ENCODE data around the gene POGK. TPM values are rescaled to one million over a fixed set of nuclear protein-coding genes. Genes with fewer than 3 reads are reported as not detected.

Gene POGK
- 44.7 and 45.7 TPM in 2 replicates for total RNA-seq (2014; rRNA removed; shearing (Covaris generic); ENCODE audit: low replicate concordance)

DNA sequence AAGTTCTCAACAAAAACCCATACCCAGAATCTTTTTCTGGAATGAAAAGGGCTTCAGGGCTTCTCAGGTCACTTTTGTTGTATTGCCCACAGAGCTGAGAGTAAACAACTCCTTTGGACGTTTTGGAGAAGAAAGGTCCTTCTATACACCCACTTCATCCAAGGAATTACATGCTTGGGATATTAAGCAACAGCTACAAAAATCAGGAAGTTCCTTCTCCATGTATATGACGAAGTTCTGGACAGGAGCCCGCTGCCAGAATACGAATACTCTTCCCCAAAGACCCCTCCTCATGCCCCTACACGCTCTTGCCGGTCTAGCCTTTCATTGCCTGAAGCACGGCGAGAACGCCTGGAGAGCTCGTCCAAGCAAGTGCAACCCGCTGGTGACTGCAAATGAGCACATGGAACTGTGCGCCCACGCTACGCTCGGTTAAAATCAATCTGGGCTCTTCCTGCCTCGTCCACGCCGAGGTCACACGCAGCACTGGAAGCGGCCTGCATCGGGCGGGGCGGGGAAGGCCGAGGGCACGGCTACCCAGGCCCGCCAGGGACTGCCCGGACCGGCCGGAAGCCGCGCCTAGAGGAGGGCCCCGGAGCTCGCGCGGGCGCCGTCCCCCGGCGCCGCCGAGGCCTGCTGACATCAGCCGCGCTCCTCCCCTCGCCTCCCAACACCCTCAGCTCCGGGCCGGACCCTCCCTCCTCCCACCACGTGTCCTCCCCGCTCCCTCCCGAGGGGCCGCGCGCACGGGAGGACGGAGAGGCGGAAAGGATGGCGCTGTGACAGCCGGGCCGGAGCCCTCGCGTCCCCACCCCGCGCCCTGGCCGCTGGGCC, at the start of gene POGK:
TSS of gene POGK (plus strand) at position 710 of the 834 bp plus-strand sequence. CDS start 1,482 bp downstream, outside the sequence.
- no peaks in the 10 kb centered on the region for H3K27me3 ChIP-seq (ENCODE audit: low read length)
- H3K9me2 ChIP-seq (replicated peaks; ENCODE audit: insufficient read depth, low read length) = no peaks in the 10 kb centered on the region
- no peaks in the 10 kb centered on the region for H3K9me3 ChIP-seq (ENCODE audit: low read length)
- H3K4me2 ChIP-seq (ENCODE audit: low read depth, low read length, poor library complexity, severe bottlenecking) = peak within 1 kb of the TSS; percentile 96
- H2AFZ ChIP-seq (ENCODE audit: low read length) = peak within 1 kb of the TSS; percentile 81
- DNase-seq = peak; percentile 96
- H3K4me3 ChIP-seq (ENCODE audit: low read length) = peak within 1 kb of the TSS; percentile 86
- no peaks in the 10 kb centered on the region for H4K20me1 ChIP-seq (ENCODE audit: insufficient read depth, low read depth, low read length)
- H3K36me3 ChIP-seq (ENCODE audit: insufficient read depth, low read length) = peaks cover 30% of the 10 kb centered on the region
- peaks cover 48% of the 10 kb centered on the region for H3K79me2 ChIP-seq (ENCODE audit: low read length)
- peak within 1 kb of the TSS; percentile 94 for H3K9ac ChIP-seq (ENCODE audit: low read length)
- H3K4me1 ChIP-seq (ENCODE audit: low read length) = peaks cover 27% of the 10 kb centered on the region
- H3K27ac ChIP-seq (ENCODE audit: low read length) = peak within 1 kb of the TSS; percentile 50

- Histone ChIP-seq H3K79me2 (ENCODE audit: low read length) (no peaks in the 10 kb centered on the region), H3K27me3 (ENCODE audit: low read length) (no peaks in the 10 kb centered on the region), H2AFZ (ENCODE audit: low read length) (no peak overlapping the region), H3K9me3 (ENCODE audit: low read length) (no peaks in the 10 kb centered on the region), H3K4me1 (ENCODE audit: low read length) (no peaks in the 10 kb centered on the region), H3K9me2 (replicated peaks; ENCODE audit: insufficient read depth, low read length) (no peaks in the 10 kb centered on the region), H3K27ac (ENCODE audit: low read length) (no peak overlapping the region), H4K20me1 (ENCODE audit: insufficient read depth, low read depth, low read length) (no peaks in the 10 kb centered on the region), H3K4me2 (ENCODE audit: low read depth, low read length, poor library complexity, severe bottlenecking) (no peak overlapping the region), H3K9ac (ENCODE audit: low read length) (no peak overlapping the region), H3K4me3 (ENCODE audit: low read length) (no peak overlapping the region), H3K36me3 (ENCODE audit: insufficient read depth, low read length) (no peaks in the 10 kb centered on the region)
- DNase-seq = no peak
These were observed 42.5 kb upstream of the POGK start for GRCh38 chr1:166796620-166797236.

DNA sequence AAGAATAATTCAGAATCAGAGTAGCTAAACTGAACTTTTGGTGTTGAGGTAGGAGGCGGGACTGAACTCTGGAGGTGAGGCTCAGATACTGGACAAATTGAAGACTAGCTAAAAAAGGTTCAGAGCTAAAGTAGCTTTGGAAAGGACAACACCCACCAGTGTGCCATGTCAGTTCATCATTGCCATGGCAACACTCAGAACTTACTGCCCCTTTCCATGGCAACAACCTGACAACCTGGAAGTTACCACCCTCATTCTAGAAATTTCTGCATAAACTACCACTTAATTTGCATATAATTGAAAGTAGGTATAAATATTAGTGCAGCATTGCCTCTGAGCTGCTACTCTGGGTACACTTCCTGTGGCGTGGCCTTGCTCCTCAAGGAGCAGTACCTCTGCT, 30.3 kb upstream of the POGK start:
- H3K27ac ChIP-seq (ENCODE audit: low read length) = no peak overlapping the region
- H3K4me3 ChIP-seq (ENCODE audit: low read length) = no peak overlapping the region
- H3K4me2 ChIP-seq (ENCODE audit: low read depth, low read length, poor library complexity, severe bottlenecking) = no peak overlapping the region
- no peaks in the 10 kb centered on the region for H3K79me2 ChIP-seq (ENCODE audit: low read length)
- H3K4me1 ChIP-seq (ENCODE audit: low read length) = peaks cover 10% of the 10 kb centered on the region
- no peaks in the 10 kb centered on the region for H3K36me3 ChIP-seq (ENCODE audit: insufficient read depth, low read length)
- H3K9me3 ChIP-seq (ENCODE audit: low read length) = no peaks in the 10 kb centered on the region
- H3K9me2 ChIP-seq (replicated peaks; ENCODE audit: insufficient read depth, low read length) = no peaks in the 10 kb centered on the region
- no peak overlapping the region for H2AFZ ChIP-seq (ENCODE audit: low read length)
- no peaks in the 10 kb centered on the region for H4K20me1 ChIP-seq (ENCODE audit: insufficient read depth, low read depth, low read length)
- no peak for DNase-seq
- no peak overlapping the region for H3K9ac ChIP-seq (ENCODE audit: low read length)
- H3K27me3 ChIP-seq (ENCODE audit: low read length) = no peaks in the 10 kb centered on the region

DNA sequence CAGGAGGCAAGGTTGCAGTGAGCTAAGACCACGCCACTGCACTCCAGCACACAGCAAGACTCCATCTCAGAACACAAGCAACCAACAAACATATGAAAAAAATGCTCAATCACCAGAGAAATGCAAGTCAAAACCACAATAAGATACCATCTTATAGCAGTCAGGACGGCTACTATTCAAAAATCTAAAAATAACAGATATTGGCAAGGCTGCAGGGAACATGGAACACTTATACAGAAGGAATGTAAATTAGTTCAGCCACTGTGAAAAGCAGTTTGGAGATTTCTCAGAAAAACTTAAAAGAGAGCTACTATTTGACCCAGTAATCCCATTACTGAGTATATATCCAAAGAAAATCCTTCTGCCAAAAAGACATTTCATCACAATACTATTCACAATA, 27.6 kb upstream of the POGK start:
- H3K4me1 ChIP-seq (ENCODE audit: low read length) = peaks cover 6% of the 10 kb centered on the region
- H3K9me3 ChIP-seq (ENCODE audit: low read length) = no peaks in the 10 kb centered on the region
- H3K79me2 ChIP-seq (ENCODE audit: low read length) = no peaks in the 10 kb centered on the region
- H2AFZ ChIP-seq (ENCODE audit: low read length) = no peak overlapping the region
- no peak overlapping the region for H3K9ac ChIP-seq (ENCODE audit: low read length)
- H3K27ac ChIP-seq (ENCODE audit: low read length) = no peak overlapping the region
- H3K9me2 ChIP-seq (replicated peaks; ENCODE audit: insufficient read depth, low read length) = no peaks in the 10 kb centered on the region
- H3K4me3 ChIP-seq (ENCODE audit: low read length) = no peak overlapping the region
- no peak for DNase-seq
- no peaks in the 10 kb centered on the region for H4K20me1 ChIP-seq (ENCODE audit: insufficient read depth, low read depth, low read length)
- H3K36me3 ChIP-seq (ENCODE audit: insufficient read depth, low read length) = no peaks in the 10 kb centered on the region
- H3K27me3 ChIP-seq (ENCODE audit: low read length) = no peaks in the 10 kb centered on the region
- no peak overlapping the region for H3K4me2 ChIP-seq (ENCODE audit: low read depth, low read length, poor library complexity, severe bottlenecking)

- Histone ChIP-seq H3K9ac (ENCODE audit: low read length) (no peak overlapping the region), H3K4me2 (ENCODE audit: low read depth, low read length, poor library complexity, severe bottlenecking) (no peak overlapping the region), H3K9me3 (ENCODE audit: low read length) (no peaks in the 10 kb centered on the region), H3K9me2 (replicated peaks; ENCODE audit: insufficient read depth, low read length) (no peaks in the 10 kb centered on the region), H4K20me1 (ENCODE audit: insufficient read depth, low read depth, low read length) (no peaks in the 10 kb centered on the region), H3K27ac (ENCODE audit: low read length) (no peak overlapping the region), H2AFZ (ENCODE audit: low read length) (no peak overlapping the region), H3K36me3 (ENCODE audit: insufficient read depth, low read length) (no peaks in the 10 kb centered on the region), H3K4me3 (ENCODE audit: low read length) (no peak overlapping the region), H3K79me2 (ENCODE audit: low read length) (no peaks in the 10 kb centered on the region), H3K4me1 (ENCODE audit: low read length) (peaks cover 6% of the 10 kb centered on the region), H3K27me3 (ENCODE audit: low read length) (no peaks in the 10 kb centered on the region)
- DNase-seq = no peak
These were observed 25.6 kb upstream of the POGK start for GRCh38 chr1:166813508-166814223.

GRCh38 chr1:166814611-166815010, 24.7 kb upstream of the POGK start:
- H3K9me2 ChIP-seq (replicated peaks; ENCODE audit: insufficient read depth, low read length) = no peaks in the 10 kb centered on the region

GRCh38 chr1:166819974-166820373, 19.3 kb upstream of the POGK start:
- Histone ChIP-seq H3K79me2 (ENCODE audit: low read length) (no peaks in the 10 kb centered on the region), H3K27me3 (ENCODE audit: low read length) (no peaks in the 10 kb centered on the region), H4K20me1 (ENCODE audit: insufficient read depth, low read depth, low read length) (no peaks in the 10 kb centered on the region), H3K9ac (ENCODE audit: low read length) (no peak overlapping the region), H2AFZ (ENCODE audit: low read length) (no peak overlapping the region), H3K27ac (ENCODE audit: low read length) (no peak overlapping the region), H3K4me2 (ENCODE audit: low read depth, low read length, poor library complexity, severe bottlenecking) (no peak overlapping the region), H3K9me2 (replicated peaks; ENCODE audit: insufficient read depth, low read length) (no peaks in the 10 kb centered on the region), H3K9me3 (ENCODE audit: low read length) (no peaks in the 10 kb centered on the region), H3K4me1 (ENCODE audit: low read length) (no peaks in the 10 kb centered on the region), H3K4me3 (ENCODE audit: low read length) (no peak overlapping the region), H3K36me3 (ENCODE audit: insufficient read depth, low read length) (no peaks in the 10 kb centered on the region)
- no peak for DNase-seq

More at GRCh38 chr1:166814611-166815010, 24.7 kb upstream of the POGK start:
- no peak overlapping the region for H3K9ac ChIP-seq (ENCODE audit: low read length)
- H3K4me2 ChIP-seq (ENCODE audit: low read depth, low read length, poor library complexity, severe bottlenecking) = no peak overlapping the region
- DNase-seq = no peak
- H3K79me2 ChIP-seq (ENCODE audit: low read length) = no peaks in the 10 kb centered on the region
- H3K9me3 ChIP-seq (ENCODE audit: low read length) = no peaks in the 10 kb centered on the region
- H3K27ac ChIP-seq (ENCODE audit: low read length) = no peak overlapping the region
- H2AFZ ChIP-seq (ENCODE audit: low read length) = no peak overlapping the region
- no peak overlapping the region for H3K4me3 ChIP-seq (ENCODE audit: low read length)
- H4K20me1 ChIP-seq (ENCODE audit: insufficient read depth, low read depth, low read length) = no peaks in the 10 kb centered on the region
- H3K27me3 ChIP-seq (ENCODE audit: low read length) = no peaks in the 10 kb centered on the region
- H3K36me3 ChIP-seq (ENCODE audit: insufficient read depth, low read length) = no peaks in the 10 kb centered on the region
- H3K4me1 ChIP-seq (ENCODE audit: low read length) = no peaks in the 10 kb centered on the region

DNA sequence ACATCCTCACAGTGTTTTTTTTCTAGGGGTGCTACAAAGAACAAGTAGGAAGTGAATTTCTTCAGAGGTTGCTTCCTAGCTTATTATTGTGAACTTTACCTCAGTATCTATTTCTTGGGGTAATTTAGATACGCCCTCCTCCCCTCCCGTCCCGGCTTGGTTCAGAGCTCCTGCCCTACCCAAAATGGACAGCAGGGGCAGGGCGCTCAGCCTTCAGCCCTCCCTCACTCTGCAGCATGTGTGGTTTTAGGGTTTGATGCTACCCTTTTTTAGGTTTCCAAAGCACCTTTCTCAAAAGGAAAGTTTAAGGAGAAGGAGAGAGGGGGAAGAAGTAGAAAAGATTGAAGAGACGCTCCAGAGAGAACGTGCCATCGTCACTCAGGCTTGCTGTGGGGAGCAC, 16.9 kb upstream of the POGK start:
- no peaks in the 10 kb centered on the region for H3K27me3 ChIP-seq (ENCODE audit: low read length)
- no peak overlapping the region for H3K4me3 ChIP-seq (ENCODE audit: low read length)
- H3K79me2 ChIP-seq (ENCODE audit: low read length) = no peaks in the 10 kb centered on the region
- no peaks in the 10 kb centered on the region for H3K9me3 ChIP-seq (ENCODE audit: low read length)
- no peaks in the 10 kb centered on the region for H3K4me1 ChIP-seq (ENCODE audit: low read length)
- H2AFZ ChIP-seq (ENCODE audit: low read length) = no peak overlapping the region
- no peak overlapping the region for H3K9ac ChIP-seq (ENCODE audit: low read length)
- no peak overlapping the region for H3K27ac ChIP-seq (ENCODE audit: low read length)
- no peaks in the 10 kb centered on the region for H3K36me3 ChIP-seq (ENCODE audit: insufficient read depth, low read length)
- H4K20me1 ChIP-seq (ENCODE audit: insufficient read depth, low read depth, low read length) = no peaks in the 10 kb centered on the region
- H3K4me2 ChIP-seq (ENCODE audit: low read depth, low read length, poor library complexity, severe bottlenecking) = no peak overlapping the region
- H3K9me2 ChIP-seq (replicated peaks; ENCODE audit: insufficient read depth, low read length) = no peaks in the 10 kb centered on the region
- peak; percentile 66 for DNase-seq
